GM19351 (cell line): ENCODE results near the gene CHCHD5.
"Not testable (repeated sequence)": the region's sequence is repeated elsewhere in the genome, so short reads cannot be mapped to it uniquely, and the experiment has no call there.

Source experiments
- ATAC-seq: cut with Tn5 transposase; IDR thresholded peaks from one replicate; pipeline ENCODE4 v1.9.1; 2021; ENCODE audit warnings: mild to moderate bottlenecking, moderate library complexity; ENCODE audit not compliant: unreplicated experiment

The CHCHD5 gene

GRCh38 chr2:112584134-112584890 is at the start of gene CHCHD5:
Gene CHCHD5 (plus strand): TSS chr2:112584609. CDS start chr2:112584648, 39 bp downstream.
- ATAC-seq = peak; percentile 88

- no peak for ATAC-seq
Measured at GRCh38 chr2:112534826-112535225, 49.6 kb upstream of the CHCHD5 start.

GRCh38 chr2:112536665-112537064 is 47.7 kb upstream of the CHCHD5 start:
- not testable (repeated sequence) for ATAC-seq

GRCh38 chr2:112539306-112539705 is 45.1 kb upstream of the CHCHD5 start:
- no peak for ATAC-seq

- ATAC-seq = no peak
Measured at GRCh38 chr2:112540906-112541305, 43.5 kb upstream of the CHCHD5 start.

GRCh38 chr2:112541315-112542122 is 42.9 kb upstream of the CHCHD5 start:
- peak; percentile 55 for ATAC-seq

GRCh38 chr2:112542123-112542983 is 42.1 kb upstream of the CHCHD5 start, which contains the start of gene POLR1B:
Gene POLR1B (plus strand): TSS chr2:112542465. CDS start chr2:112542495, 30 bp downstream.
- peak; percentile 76 for ATAC-seq

- ATAC-seq = no peak
Measured at GRCh38 chr2:112542984-112543661, 41.3 kb upstream of the CHCHD5 start.

GRCh38 chr2:112547333-112547732 is 37.1 kb upstream of the CHCHD5 start:
- ATAC-seq = no peak

GRCh38 chr2:112548980-112549379 is 35.4 kb upstream of the CHCHD5 start:
- ATAC-seq = no peak

- no peak for ATAC-seq
Measured at GRCh38 chr2:112566104-112566503, 18.3 kb upstream of the CHCHD5 start.

- not testable (repeated sequence) for ATAC-seq
Measured at GRCh38 chr2:112566508-112566907, 17.9 kb upstream of the CHCHD5 start.

- no peak for ATAC-seq
Measured at GRCh38 chr2:112572005-112572404, 12.4 kb upstream of the CHCHD5 start.

- ATAC-seq = no peak
Measured at GRCh38 chr2:112577756-112578155, 6.7 kb upstream of the CHCHD5 start.

GRCh38 chr2:112579241-112579640 is 5.2 kb upstream of the CHCHD5 start:
- no peak for ATAC-seq

- no peak for ATAC-seq
Measured at GRCh38 chr2:112580084-112580483, 4.3 kb upstream of the CHCHD5 start.

- ATAC-seq = no peak
Measured at GRCh38 chr2:112582314-112582746, 2.1 kb upstream of the CHCHD5 start.

- no peak for ATAC-seq
Measured at GRCh38 chr2:112583497-112584133, 794 bp upstream of the CHCHD5 start.

- no peak for ATAC-seq
Measured at GRCh38 chr2:112584891-112585250, 462 bp downstream of the CHCHD5 start.

- ATAC-seq = no peak
Measured at GRCh38 chr2:112585400-112585799, 991 bp downstream of the CHCHD5 start.
